Stimulated activated CD8-positive, alpha-beta memory T cell treated with anti-CD3 and anti-CD28 coated beads, Interleukin-12 subunit alpha, Interleukin-12 subunit beta, amount 100 ng/mL, for 24 hours (primary cell): ENCODE measurements around the gene TTC23L.

Experiments used
- DNase-seq: peaks from one replicate; pipeline ENCODE4 v3.0.0-alpha.2; 2020; ENCODE audit errors: extremely low read depth

Gene TTC23L

GRCh38 chr5:34870382-34870781, 31.4 kb downstream of the TTC23L start:
- no peak for DNase-seq

- no peak for DNase-seq
Observed at GRCh38 chr5:34876275-34876674, 37.3 kb downstream of the TTC23L start.

GRCh38 chr5:34881246-34881645, 42.3 kb downstream of the TTC23L start:
- no peak for DNase-seq

GRCh38 chr5:34886392-34887119, 47.6 kb downstream of the TTC23L start:
- no peak for DNase-seq

- DNase-seq: no peak
Observed at GRCh38 chr5:34889394-34889793, 50.4 kb downstream of the TTC23L start.

- no peak for DNase-seq
Observed at GRCh38 chr5:34891981-34892380, 53.0 kb downstream of the TTC23L start.

- no peak for DNase-seq
Observed at GRCh38 chr5:34892414-34892813, 53.5 kb downstream of the TTC23L start.

GRCh38 chr5:34894716-34895115, 55.8 kb downstream of the TTC23L start:
- DNase-seq: no peak

GRCh38 chr5:34895641-34896419, 56.9 kb downstream of the TTC23L start:
- DNase-seq: no peak

GRCh38 chr5:34897646-34898045, 58.7 kb downstream of the TTC23L start:
- no peak for DNase-seq

- DNase-seq: peak; percentile 12
Observed at GRCh38 chr5:34898258-34898895, 59.4 kb downstream of the TTC23L start.

- DNase-seq: no peak
Observed at GRCh38 chr5:34899066-34899465, 60.1 kb downstream of the TTC23L start.

- no peak for DNase-seq
Observed at GRCh38 chr5:34900652-34901051, 61.7 kb downstream of the TTC23L start.

- no peak for DNase-seq
Observed at GRCh38 chr5:34903260-34903659, 64.3 kb downstream of the TTC23L start.

GRCh38 chr5:34905564-34905963, 66.6 kb downstream of the TTC23L start:
- DNase-seq: no peak

- DNase-seq: no peak
Observed at GRCh38 chr5:34913072-34913471, 74.1 kb downstream of the TTC23L start.

- DNase-seq: no peak
Observed at GRCh38 chr5:34914671-34915138, 75.7 kb downstream of the TTC23L start.

- DNase-seq: peak; percentile 87
Observed at GRCh38 chr5:34915139-34915855, 76.3 kb downstream of the TTC23L start, which contains the start of the genes BRIX1 and RAD1. Gene BRIX1 (plus strand): TSS chr5:34915711. CDS start chr5:34915739, 28 bp downstream. Gene RAD1 (minus strand): TSS chr5:34915504. CDS start chr5:34914892, 612 bp downstream.

GRCh38 chr5:34915856-34916192, 76.9 kb downstream of the TTC23L start:
- DNase-seq: no peak

- no peak for DNase-seq
Observed at GRCh38 chr5:34916518-34916917, 77.6 kb downstream of the TTC23L start.

- no peak for DNase-seq
Observed at GRCh38 chr5:34918025-34918424, 79.1 kb downstream of the TTC23L start.

- DNase-seq: no peak
Observed at GRCh38 chr5:34919077-34919476, 80.1 kb downstream of the TTC23L start.
